ENCODE results near the gene ANAPC1.

DNA sequence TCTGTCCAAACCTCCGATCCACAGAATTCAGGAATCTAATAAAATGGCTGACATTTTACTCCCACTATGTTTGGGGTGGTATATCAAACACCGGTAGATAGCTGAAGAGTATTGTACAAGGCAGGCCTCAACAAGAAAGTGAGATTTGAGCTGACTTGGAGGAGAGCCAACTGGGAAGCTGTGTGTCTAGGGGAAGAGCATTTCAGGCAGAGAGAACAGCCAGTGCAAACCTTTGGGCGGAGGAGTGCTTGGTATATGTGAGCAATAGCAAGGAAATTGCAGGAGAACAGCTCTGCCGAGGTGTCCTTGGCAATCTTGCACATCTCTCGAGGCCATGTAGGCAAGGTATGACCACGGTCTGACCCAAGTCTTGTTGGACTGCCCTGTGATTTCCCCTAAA lies 12.6 kb upstream of the ANAPC1 start:
- TF ChIP-seq, protein P1, sequence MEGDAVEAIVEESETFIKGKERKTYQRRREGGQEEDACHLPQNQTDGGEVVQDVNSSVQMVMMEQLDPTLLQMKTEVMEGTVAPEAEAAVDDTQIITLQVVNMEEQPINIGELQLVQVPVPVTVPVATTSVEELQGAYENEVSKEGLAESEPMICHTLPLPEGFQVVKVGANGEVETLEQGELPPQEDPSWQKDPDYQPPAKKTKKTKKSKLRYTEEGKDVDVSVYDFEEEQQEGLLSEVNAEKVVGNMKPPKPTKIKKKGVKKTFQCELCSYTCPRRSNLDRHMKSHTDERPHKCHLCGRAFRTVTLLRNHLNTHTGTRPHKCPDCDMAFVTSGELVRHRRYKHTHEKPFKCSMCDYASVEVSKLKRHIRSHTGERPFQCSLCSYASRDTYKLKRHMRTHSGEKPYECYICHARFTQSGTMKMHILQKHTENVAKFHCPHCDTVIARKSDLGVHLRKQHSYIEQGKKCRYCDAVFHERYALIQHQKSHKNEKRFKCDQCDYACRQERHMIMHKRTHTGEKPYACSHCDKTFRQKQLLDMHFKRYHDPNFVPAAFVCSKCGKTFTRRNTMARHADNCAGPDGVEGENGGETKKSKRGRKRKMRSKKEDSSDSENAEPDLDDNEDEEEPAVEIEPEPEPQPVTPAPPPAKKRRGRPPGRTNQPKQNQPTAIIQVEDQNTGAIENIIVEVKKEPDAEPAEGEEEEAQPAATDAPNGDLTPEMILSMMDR (conservative IDR thresholded peaks at IDR 0.05; ENCODE audit: low read depth, low read length), result no peak
- no peak for TF ChIP-seq EZH2 (IDR thresholded peaks at IDR 0.05; ENCODE audit: low read length, unreplicated experiment)
